GM21447 (cell line): ENCODE results near the gene CLMP.
"Not testable (repeated sequence)": the region's sequence is repeated elsewhere in the genome, so short reads cannot be mapped to it uniquely, and the experiment has no call there.

Source experiments
- ATAC-seq: cut with Tn5 transposase; IDR thresholded peaks from one replicate; pipeline ENCODE4 v1.9.1; 2021; ENCODE audit not compliant: unreplicated experiment

The CLMP gene

GRCh38 chr11:123218451-123218850, 23.4 kb upstream of the CLMP start:
- ATAC-seq, result no peak

GRCh38 chr11:123217897-123218296, 22.8 kb upstream of the CLMP start:
- ATAC-seq, result no peak

- no peak for ATAC-seq
Measured at GRCh38 chr11:123216249-123216648, 21.2 kb upstream of the CLMP start.

- ATAC-seq, result no peak
Measured at GRCh38 chr11:123214940-123215339, 19.9 kb upstream of the CLMP start.

DNA sequence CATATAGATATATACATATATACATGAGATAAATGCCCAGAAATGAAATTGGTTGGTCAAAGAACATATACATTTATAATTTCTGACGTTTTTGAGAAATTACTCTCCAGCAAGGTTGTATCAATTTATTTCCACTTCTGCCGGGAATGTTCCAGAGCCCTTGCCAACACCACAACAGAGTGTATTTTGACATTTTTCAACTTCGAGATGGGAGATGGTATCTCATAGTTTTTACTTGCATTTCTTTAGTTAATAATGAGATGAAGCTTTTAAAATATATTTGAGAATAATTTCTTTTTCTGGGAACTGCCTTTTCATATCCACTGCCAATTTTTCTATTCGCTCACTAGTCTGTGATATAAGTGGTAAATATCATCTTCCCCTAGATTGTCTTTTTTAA, 19.3 kb upstream of the CLMP start:
- no peak for ATAC-seq

GRCh38 chr11:123213307-123213771, 18.3 kb upstream of the CLMP start:
- no peak for ATAC-seq

- ATAC-seq, result no peak
Measured at GRCh38 chr11:123212406-123212805, 17.4 kb upstream of the CLMP start.

DNA sequence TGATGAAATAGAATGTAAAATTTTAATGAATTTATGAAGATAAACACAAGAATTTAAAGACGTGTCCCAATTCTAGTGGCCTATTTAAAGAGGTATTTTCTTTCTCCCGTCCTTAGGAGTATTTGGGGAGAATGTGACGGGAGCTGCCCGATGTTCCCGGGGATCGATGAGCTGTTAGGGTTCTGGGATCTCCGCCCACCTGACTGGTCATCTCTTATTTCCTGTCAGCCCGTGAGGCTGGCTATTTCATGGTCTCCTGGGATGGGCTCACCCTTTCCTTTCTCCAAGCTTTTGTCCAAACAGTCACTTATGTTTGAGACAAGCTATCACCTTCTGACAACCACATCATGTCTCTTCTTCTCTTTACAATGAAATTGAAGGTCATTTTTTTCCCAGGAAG, 16.9 kb upstream of the CLMP start:
- ATAC-seq, result no peak

GRCh38 chr11:123211149-123211852, 16.3 kb upstream of the CLMP start:
- ATAC-seq, result no peak

- no peak for ATAC-seq
Measured at GRCh38 chr11:123209591-123209990, 14.5 kb upstream of the CLMP start.

DNA sequence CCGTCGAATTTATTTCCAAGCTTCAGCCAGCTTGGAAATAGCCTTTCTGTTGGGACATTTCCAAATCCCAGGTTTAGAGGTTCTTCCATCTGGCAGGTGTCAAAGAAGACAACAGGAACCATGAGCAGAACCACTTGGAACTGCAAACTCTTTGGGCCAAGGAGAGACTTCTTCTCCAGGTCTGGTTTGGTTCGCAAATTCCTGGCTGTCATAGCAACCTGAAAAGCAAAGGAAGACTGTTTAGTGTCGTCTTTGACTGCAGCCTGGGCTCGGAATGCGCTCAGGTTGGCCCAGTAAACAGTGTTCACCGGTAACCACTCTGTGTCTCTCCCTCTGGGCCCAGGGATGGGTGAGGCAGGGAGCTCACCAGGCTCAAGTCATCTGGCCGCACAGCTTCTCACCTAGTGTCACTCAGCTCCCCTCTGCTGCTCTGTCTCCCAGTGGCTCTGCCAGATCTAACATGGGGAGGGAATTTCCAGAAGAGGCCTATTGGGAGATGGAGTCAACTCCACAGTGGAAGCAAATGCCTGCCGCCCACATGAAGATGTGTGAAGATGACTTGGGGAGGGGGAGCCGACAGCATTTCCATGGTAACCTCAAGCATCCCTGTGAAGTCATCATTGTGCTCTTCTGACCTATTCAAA, 11.9 kb upstream of the CLMP start:
- no peak for ATAC-seq

GRCh38 chr11:123206055-123206454, 11.0 kb upstream of the CLMP start:
- not testable (repeated sequence) for ATAC-seq

DNA sequence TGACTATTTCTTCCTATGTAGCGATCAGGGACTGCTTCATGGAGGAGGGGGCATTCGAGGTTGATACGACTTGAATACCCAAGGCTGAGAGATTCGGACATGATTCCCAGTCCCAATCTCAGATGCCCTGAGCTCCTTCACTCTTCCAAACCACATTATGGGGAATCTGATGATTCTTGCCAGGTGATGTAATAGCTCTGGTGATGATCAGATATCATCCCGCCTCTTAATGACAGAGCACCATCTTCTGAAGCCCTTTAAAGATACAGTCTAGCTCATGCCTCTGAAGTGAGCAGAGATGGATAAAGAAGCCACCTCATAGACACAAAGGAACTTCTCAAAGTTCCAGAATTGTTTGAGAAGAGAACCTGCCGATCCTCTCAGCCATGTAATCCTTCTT, 8.9 kb upstream of the CLMP start:
- ATAC-seq, result no peak

GRCh38 chr11:123203471-123203870, 8.4 kb upstream of the CLMP start:
- ATAC-seq, result no peak

- no peak for ATAC-seq
Measured at GRCh38 chr11:123202155-123203151, 7.4 kb upstream of the CLMP start.

DNA sequence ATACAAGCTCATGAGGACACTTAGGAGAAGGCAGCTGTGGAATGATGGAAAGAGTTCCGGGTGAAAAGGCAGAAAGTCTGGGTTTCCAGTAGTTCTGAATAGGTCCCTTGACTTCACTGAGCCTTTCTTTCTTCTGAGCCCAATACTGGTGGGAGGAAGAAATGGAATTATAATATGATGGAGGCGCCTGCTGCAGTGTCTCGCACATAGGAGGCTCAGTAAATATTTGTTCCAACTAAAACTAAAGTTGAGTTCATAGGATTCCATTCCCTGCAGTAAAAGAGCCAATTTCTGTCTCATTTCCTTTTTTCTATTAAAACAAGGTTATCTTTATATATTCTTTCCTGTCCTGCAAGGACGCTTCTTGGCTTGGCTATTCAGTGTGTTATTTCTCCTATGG, 5.2 kb upstream of the CLMP start:
- ATAC-seq, result no peak

DNA sequence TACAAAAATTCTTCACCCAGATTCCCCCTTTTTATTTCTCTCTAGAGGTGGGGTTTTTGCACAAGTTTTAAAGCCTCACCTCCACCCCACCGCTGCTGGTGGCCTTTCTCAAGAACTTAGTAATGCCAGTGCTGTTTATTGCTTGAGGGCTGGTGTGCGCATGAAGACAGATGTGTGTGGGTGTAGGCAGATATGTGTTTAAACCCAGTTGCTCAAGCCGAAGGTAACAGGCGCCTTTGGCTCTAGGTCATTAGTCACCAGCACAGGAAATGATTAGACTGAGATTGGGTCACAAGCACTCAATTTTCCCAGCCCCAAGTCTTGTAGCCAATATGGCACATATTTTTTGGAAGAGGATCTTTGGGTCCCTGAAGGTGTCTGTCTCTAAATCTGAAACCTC, 2.7 kb upstream of the CLMP start:
- ATAC-seq, result no peak

DNA sequence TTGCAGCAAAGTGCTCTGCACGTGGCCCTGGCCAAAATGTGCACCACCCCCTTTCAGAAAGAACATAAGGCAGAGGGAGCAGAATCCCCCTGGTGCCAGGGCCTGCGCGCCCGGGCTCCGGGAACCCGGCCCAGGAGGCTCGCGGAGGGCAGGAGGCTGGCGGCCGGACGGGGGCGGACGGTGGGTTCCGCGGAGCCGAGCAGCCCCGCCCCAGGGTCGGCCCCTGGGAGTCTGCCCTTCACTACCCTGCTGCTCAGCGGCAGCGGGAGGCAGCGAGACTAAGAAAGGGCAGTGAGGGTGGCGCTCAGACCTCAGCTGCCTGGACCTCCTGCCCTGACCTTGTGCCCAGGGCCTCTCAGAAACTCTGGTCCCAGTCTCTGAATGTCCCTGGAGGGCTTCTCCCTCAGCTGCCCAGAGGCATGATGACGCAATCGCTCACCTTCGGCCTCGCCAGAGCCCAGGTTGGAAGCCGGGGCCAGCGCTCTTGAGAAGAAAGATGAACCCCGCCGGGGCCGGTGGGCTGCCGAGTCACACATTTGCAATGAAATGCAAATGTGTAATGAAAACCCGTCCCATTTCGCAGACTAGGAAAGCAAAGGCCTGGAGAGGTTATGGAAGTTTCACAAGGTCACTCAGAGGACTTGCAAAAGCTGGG, 1.1 kb upstream of the CLMP start:
- ATAC-seq, result no peak

GRCh38 chr11:123194337-123195187, 486 bp downstream of the CLMP start:
- no peak for ATAC-seq

DNA sequence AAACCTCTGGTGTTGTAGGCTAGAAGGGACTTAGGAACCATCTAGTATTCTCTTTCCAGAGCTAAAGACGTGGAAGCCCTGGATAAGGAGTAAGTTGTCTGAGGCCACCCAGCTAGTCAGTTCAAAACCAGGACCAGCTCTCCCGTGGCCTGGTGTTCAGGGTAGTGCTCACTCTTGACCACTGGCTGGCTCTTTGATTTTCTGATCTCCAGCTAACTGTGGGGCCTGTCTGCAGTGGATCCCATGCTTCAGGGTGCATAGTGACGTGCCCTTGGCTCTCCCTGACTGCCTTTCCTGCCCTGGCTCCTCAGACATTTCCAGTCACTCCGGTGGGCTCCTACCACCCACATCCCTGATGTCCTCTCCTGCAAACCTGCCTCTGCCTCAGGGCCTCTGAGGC, 1.3 kb downstream of the CLMP start:
- no peak for ATAC-seq
